ENCODE results near the gene FKBP1B.
"Not testable (repeated sequence)": the region's sequence is repeated elsewhere in the genome, so short reads cannot be mapped to it uniquely, and the experiment has no call there.

The FKBP1B gene

GRCh38 chr2:24049485-24050021, at the start of gene FKBP1B:
Gene FKBP1B, plus strand, starts transcription at chr2:24049741. Its CDS starts 109 bp downstream, at chr2:24049850.
- no peak for DNase-seq

- DNase-seq: no peak
Measured at GRCh38 chr2:24007693-24008092, 41.8 kb upstream of the FKBP1B start.

- DNase-seq: no peak
Measured at GRCh38 chr2:24008672-24009366, 40.7 kb upstream of the FKBP1B start.

GRCh38 chr2:24009367-24009679, 40.2 kb upstream of the FKBP1B start:
- DNase-seq: no peak

GRCh38 chr2:24009680-24010476, 39.7 kb upstream of the FKBP1B start, which contains the start of gene MFSD2B:
Gene MFSD2B, plus strand, starts transcription at chr2:24010085. Its CDS starts 12 bp downstream, at chr2:24010097.
- DNase-seq: no peak

GRCh38 chr2:24010477-24011249, 38.9 kb upstream of the FKBP1B start:
- no peak for DNase-seq

GRCh38 chr2:24011250-24012104, 38.1 kb upstream of the FKBP1B start:
- no peak for DNase-seq

- no peak for DNase-seq
Measured at GRCh38 chr2:24012521-24013188, 36.9 kb upstream of the FKBP1B start.

GRCh38 chr2:24014902-24015301, 34.6 kb upstream of the FKBP1B start:
- not testable (repeated sequence) for DNase-seq

GRCh38 chr2:24015562-24016375, 33.8 kb upstream of the FKBP1B start:
- no peak for DNase-seq

GRCh38 chr2:24016376-24016761, 33.2 kb upstream of the FKBP1B start:
- DNase-seq: no peak

- no peak for DNase-seq
Measured at GRCh38 chr2:24016853-24017703, 32.5 kb upstream of the FKBP1B start.

GRCh38 chr2:24017711-24018110, 31.8 kb upstream of the FKBP1B start:
- no peak for DNase-seq

- no peak for DNase-seq
Measured at GRCh38 chr2:24018241-24018640, 31.3 kb upstream of the FKBP1B start.

- DNase-seq: no peak
Measured at GRCh38 chr2:24019729-24020128, 29.8 kb upstream of the FKBP1B start.

GRCh38 chr2:24020244-24020643, 29.3 kb upstream of the FKBP1B start:
- no peak for DNase-seq

- no peak for DNase-seq
Measured at GRCh38 chr2:24021122-24021998, 28.2 kb upstream of the FKBP1B start.

- no peak for DNase-seq
Measured at GRCh38 chr2:24022324-24022974, 27.1 kb upstream of the FKBP1B start.
